Heart left ventricle (tissue), 16 donors: ENCODE measurements around the gene SLC22A23. TPM values are rescaled to one million over a fixed set of nuclear protein-coding genes. Genes with fewer than 3 reads are reported as not detected.

Source experiments
- ATAC-seq, 4 donors: fragments of 200-7000 bp; cut with Tn5 transposase; one replicate each; pipeline ENCODE4 v1.9.1; 2020 to 2022; ENCODE audit warnings: moderate library complexity in 4 of 4, mild to moderate bottlenecking in 3 of 4, moderate number of reproducible peaks in 1 of 4
- DNase-seq, 5 donors: peaks; one replicate each; pipeline ENCODE4 v3.0.0-alpha.2; 2020
- H3K27ac ChIP-seq, 12 donors: fragments of 200-600 bp; sonication (generic) in 4 of 12; one replicate each; pipeline versions ENCODE4 v1.5.0 to v1.8.0; 2016 to 2022; ENCODE audit warnings: mild to moderate bottlenecking in 2 of 12
- H3K27me3 ChIP-seq, 9 donors: fragments of 200-600 bp; sonication (generic) in 2 of 9; one replicate each; pipeline versions ENCODE4 v1.5.1 to v1.8.0; 2016 to 2022; ENCODE audit warnings: mild to moderate bottlenecking in 3 of 9
- H3K36me3 ChIP-seq, 9 donors: fragments of 200-600 bp; sonication (generic) in 2 of 9; one replicate each; pipeline versions ENCODE4 v1.5.0 to v1.8.0; 2018 to 2022; ENCODE audit warnings: mild to moderate bottlenecking in 2 of 9
- H3K4me1 ChIP-seq, 12 donors: fragments of 200-600 bp; sonication (generic) in 4 of 12; one replicate each; pipeline versions ENCODE4 v1.5.0 to v1.8.0; 2016 to 2022; ENCODE audit warnings: mild to moderate bottlenecking in 3 of 12
- H3K4me3 ChIP-seq, 12 donors: fragments of 200-600 bp; sonication (generic) in 4 of 12; one replicate each; pipeline versions ENCODE4 v1.5.0 to v1.8.0; 2017 to 2022; ENCODE audit warnings: mild to moderate bottlenecking in 9 of 12, moderate library complexity in 4 of 12
- H3K9me3 ChIP-seq, 12 donors: fragments of 200-600 bp; sonication (generic) in 4 of 12; one replicate each; pipeline versions ENCODE4 v1.5.0 to v1.8.0; 2016 to 2022; ENCODE audit warnings: mild to moderate bottlenecking in 1 of 12
- CTCF ChIP-seq, 12 donors: fragments of 200-600 bp; sonication (generic) in 4 of 12; IDR thresholded peaks; one replicate each; pipeline versions ENCODE4 v1.5.0 to v1.8.0; 2018 to 2022; ENCODE audit warnings: antibody characterized with exemption in 12 of 12, mild to moderate bottlenecking in 5 of 12
- POLR2A ChIP-seq, 2 donors: fragments of 450-650 bp; IDR thresholded peaks; one replicate each; pipeline ENCODE4 v1.6.1; 2017; ENCODE audit warnings: antibody characterized with exemption in 2 of 2, mild to moderate bottlenecking in 2 of 2, moderate library complexity in 2 of 2
- WGBS, 4 donors: extraction: QIAGEN DNeasy Blood & Tissue Kit in 2 of 4; methylation state at CpG; one replicate each; pipeline versions ENCODE4 v1.1.5 to v1.1.7; 2013 to 2018; 5-methylcytosine and 5-hydroxymethylcytosine counted together
- intact Hi-C, 10 donors: fragments of 100-400 bp; cut with DNase I; formaldehyde crosslinking; loops; one replicate each; pipeline versions ENCODE4 v1.11.1 to v1.14.2; 2022
- polyA plus RNA-seq, 2 donors: library from polyadenylated mRNA; stranded (reverse); fragments of 200-250 nt; gene quantifications; one replicate each; pipeline ENCODE4 v1.2.3, GENCODE V29; 2013
- total RNA-seq, 9 donors: library from RNA; depleted of rRNA in 2 of 9; stranded (reverse); fragments of >200 nt in 2 of 9; fragmentation: NEBNext Ultra II Directional in 3 of 9; extraction: Animal tissue kit (Norgen Biotek cat#: 25700) in 3 of 9; gene quantifications; one replicate each; pipeline versions ENCODE4 v1.1.0 to v1.2.4, GENCODE V29; 2016 to 2023
- donor health status: ischemic (EF 13 %, LVEDD 7.1; RV severe dilation, severe dysfunction).
- donor health status: healthy with polysubstance abuse.
- donor health status: DM: no; HTN: yes; CAD: no.
- donor health status: DM: no; HTN: no; CAD: no.
- donor health status: ischemic (EF 25% LVEDD 6.9; RV normal size, moderate dysfunction).
- donor health status: ischemic (EF 25% LVEDD 5.7; RV mildly dilated, moderate dysfunction).
- donor health status: healthy.
- donor health status: DM: yes; HTN: yes; CAD: no.
- donor health status: ischemic (EF 35%, LVEDD 5.7; RV mildly dilated, moderate dysfunction).
- donor health status: nonischemic (EF 11% LVEDD 7.7; RV severe dilation, severe dysfunction).
- donor health status: DM: yes; HTN: yes; CAD: no.
- donor health status: PGD.
- donor health status: ischemic (EF 29% LVEDD 5.4; RV normal size, mild dysfunction).
- donor health status: nonischemic (EF 23%, LVEDD 6.1; RV moderate dilation, normal function).

The SLC22A23 gene
- total and polyA plus RNA-seq, 11 donors = 2.9 to 12.4 (median 5.2) TPM

- intact Hi-C loops = no loop called here
- no peak for TF ChIP-seq POLR2A (IDR thresholded peaks at IDR 0.05)
- no peak for TF ChIP-seq CTCF (IDR thresholded peaks at IDR 0.05)
- H3K36me3 ChIP-seq = no peaks in the 10 kb centered on the region
- WGBS, 4 donors = 83 to 92% (median 87%) methylated on average over 5 of the region's 5 CpGs
- no peak overlapping the region for H3K4me3 ChIP-seq
- ATAC-seq (no peak), DNase-seq (no peak)
- peaks cover 0 to 17% (median 0%) of the 10 kb centered on the region in 12 donors for H3K4me1 ChIP-seq
- H3K9me3 ChIP-seq = no peaks in the 10 kb centered on the region
- H3K27me3 ChIP-seq = no peaks in the 10 kb centered on the region
- no peak overlapping the region for H3K27ac ChIP-seq
These were observed 90.0 kb downstream of the SLC22A23 start for GRCh38 chr6:3366596-3367413.

- DNase-seq (no peak), ATAC-seq (no peak)
- H3K36me3 ChIP-seq = no peaks in the 10 kb centered on the region
- no peak overlapping the region for H3K4me3 ChIP-seq
- 78 to 88% (median 81%) methylated on average over 7 of the region's 7 CpGs for WGBS, 4 donors
- no peak overlapping the region for H3K27ac ChIP-seq
- intact Hi-C loops = no loop called here
- no peaks in the 10 kb centered on the region for H3K9me3 ChIP-seq
- peaks cover 0 to 17% (median 0%) of the 10 kb centered on the region in 12 donors for H3K4me1 ChIP-seq
- H3K27me3 ChIP-seq = no peaks in the 10 kb centered on the region
- TF ChIP-seq CTCF (IDR thresholded peaks at IDR 0.05) (no peak), POLR2A (IDR thresholded peaks at IDR 0.05) (no peak)
These were observed 92.5 kb downstream of the SLC22A23 start for GRCh38 chr6:3364391-3364790.

- Histone ChIP-seq H3K4me1 (peaks cover 0 to 12% (median 0%) of the 10 kb centered on the region in 12 donors), H3K4me3 (no peak overlapping the region), H3K27me3 (no peaks in the 10 kb centered on the region), H3K36me3 (no peaks in the 10 kb centered on the region), H3K9me3 (no peaks in the 10 kb centered on the region), H3K27ac (no peak overlapping the region)
- ATAC-seq (peak; percentile 31 to 78 (median 42)), DNase-seq (no peak)
- TF ChIP-seq CTCF (IDR thresholded peaks at IDR 0.05) (no peak), POLR2A (IDR thresholded peaks at IDR 0.05) (no peak)
- 82 to 85% (median 84%) methylated on average over 8 to 10 of the region's 10 CpGs for WGBS, 4 donors
- intact Hi-C loops = no loop called here
These were observed 93.4 kb downstream of the SLC22A23 start for GRCh38 chr6:3363296-3364025.

GRCh38 chr6:3361312-3362037 is 95.4 kb downstream of the SLC22A23 start:
- H3K4me3 ChIP-seq = no peak overlapping the region
- no peaks in the 10 kb centered on the region for H3K36me3 ChIP-seq
- intact Hi-C loops = no loop called here
- TF ChIP-seq CTCF (IDR thresholded peaks at IDR 0.05) = no peak
- TF ChIP-seq POLR2A (IDR thresholded peaks at IDR 0.05) = no peak
- ATAC-seq (no peak), DNase-seq (no peak)
- H3K27ac ChIP-seq = no peak overlapping the region
- WGBS, 4 donors = 72 to 85% (median 77%) methylated on average over 13 to 14 of the region's 14 CpGs
- H3K9me3 ChIP-seq = no peaks in the 10 kb centered on the region
- H3K27me3 ChIP-seq = no peaks in the 10 kb centered on the region
- H3K4me1 ChIP-seq = peaks cover 0 to 15% (median 10%) of the 10 kb centered on the region in 12 donors
